ENCODE measurements around the gene RNU5B-1. TPM values are rescaled to one million over a fixed set of nuclear protein-coding genes. Genes with fewer than 3 reads are reported as not detected.

RNU5B-1 gene
- total RNA-seq, 1 donor from 2014 or later, result not detected

GRCh38 chr15:65292938-65293518, 11.4 kb upstream of the RNU5B-1 start:
- Histone ChIP-seq H3K4me2 (no peak overlapping the region), H3K27ac (no peak overlapping the region), H3K4me1 (no peaks in the 10 kb centered on the region), H3K79me2 (ENCODE audit: low read depth) (no peaks in the 10 kb centered on the region), H3F3A (ENCODE audit: low read depth) (peaks cover 44% of the 10 kb centered on the region), H3K9me3 (ENCODE audit: low read depth) (no peaks in the 10 kb centered on the region), H4K20me1 (ENCODE audit: low read depth) (no peaks in the 10 kb centered on the region), H3K27me3 (peaks cover 2% of the 10 kb centered on the region), H3K4me3 (no peak overlapping the region), H3K36me3 (no peaks in the 10 kb centered on the region), H2AFZ (replicated peaks) (no peak overlapping the region), H3K9ac (no peak overlapping the region)
- Mint-ChIP-seq H3K27ac (no peak overlapping the region), H3K4me3 (no peak overlapping the region), H3K36me3 (no peaks in the 10 kb centered on the region), H3K27me3 (ENCODE audit: insufficient read depth, low read depth) (peaks cover 11% of the 10 kb centered on the region), H3K9me3 (no peaks in the 10 kb centered on the region), H3K4me1 (peaks cover 23% of the 10 kb centered on the region)
- no peak for DNase-seq (ENCODE audit: low spot score)
- no peak for TF ChIP-seq CTCF (IDR thresholded peaks at IDR 0.05)

- peaks cover 44% of the 10 kb centered on the region for H3K4me1 Mint-ChIP-seq
Observed at GRCh38 chr15:65298731-65299130, 5.7 kb upstream of the RNU5B-1 start.

GRCh38 chr15:65300924-65301441, 3.5 kb upstream of the RNU5B-1 start:
- H4K20me1 ChIP-seq (ENCODE audit: low read depth), result no peaks in the 10 kb centered on the region
- Mint-ChIP-seq H3K4me1 (peaks cover 51% of the 10 kb centered on the region), H3K4me3 (no peak overlapping the region), H3K36me3 (no peaks in the 10 kb centered on the region), H3K9me3 (no peaks in the 10 kb centered on the region), H3K27ac (no peak overlapping the region), H3K27me3 (ENCODE audit: insufficient read depth, low read depth) (peaks cover 9% of the 10 kb centered on the region)
- H3K4me2 ChIP-seq, result peak overlapping the region; percentile 50
- no peaks in the 10 kb centered on the region for H3K27me3 ChIP-seq
- H3K27ac ChIP-seq, result no peak overlapping the region
- no peak for TF ChIP-seq EZH2phosphoT487 (IDR thresholded peaks at IDR 0.05)
- TF ChIP-seq EZH2 (IDR thresholded peaks at IDR 0.05), result no peak
- no peak for TF ChIP-seq CTCF (IDR thresholded peaks at IDR 0.05)
- no peaks in the 10 kb centered on the region for H3K9me3 ChIP-seq (ENCODE audit: low read depth)
- DNase-seq (ENCODE audit: low spot score), result peak; percentile 75
- no peaks in the 10 kb centered on the region for H3K36me3 ChIP-seq
- peaks cover 9% of the 10 kb centered on the region for H3K4me1 ChIP-seq
- H3K79me2 ChIP-seq (ENCODE audit: low read depth), result no peaks in the 10 kb centered on the region
- no peak overlapping the region for H2AFZ ChIP-seq (replicated peaks)
- H3K9ac ChIP-seq, result no peak overlapping the region
- peaks cover 58% of the 10 kb centered on the region for H3F3A ChIP-seq (ENCODE audit: low read depth)
- peak overlapping the region; percentile 19 for H3K4me3 ChIP-seq

More at GRCh38 chr15:65298731-65299130, 5.7 kb upstream of the RNU5B-1 start:
- TF ChIP-seq EZH2 (IDR thresholded peaks at IDR 0.05) (no peak), EZH2phosphoT487 (IDR thresholded peaks at IDR 0.05) (no peak), CTCF (IDR thresholded peaks at IDR 0.05) (no peak)
- Histone ChIP-seq H3K27ac (no peak overlapping the region), H4K20me1 (ENCODE audit: low read depth) (no peaks in the 10 kb centered on the region), H2AFZ (replicated peaks) (no peak overlapping the region), H3K4me3 (no peak overlapping the region), H3K27me3 (no peaks in the 10 kb centered on the region), H3K79me2 (ENCODE audit: low read depth) (no peaks in the 10 kb centered on the region), H3F3A (ENCODE audit: low read depth) (peaks cover 49% of the 10 kb centered on the region), H3K4me2 (no peak overlapping the region), H3K36me3 (no peaks in the 10 kb centered on the region), H3K9me3 (ENCODE audit: low read depth) (no peaks in the 10 kb centered on the region), H3K4me1 (peaks cover 5% of the 10 kb centered on the region), H3K9ac (no peak overlapping the region)
- H3K36me3 Mint-ChIP-seq, result no peaks in the 10 kb centered on the region
- peaks cover 9% of the 10 kb centered on the region for H3K27me3 Mint-ChIP-seq (ENCODE audit: insufficient read depth, low read depth)
- peak overlapping the region; percentile 62 for H3K4me3 Mint-ChIP-seq
- H3K27ac Mint-ChIP-seq, result peak overlapping the region; percentile 94
- no peaks in the 10 kb centered on the region for H3K9me3 Mint-ChIP-seq
- no peak for DNase-seq (ENCODE audit: low spot score)

Data from neural progenitor cell (in vitro differentiated cells).